Endothelial cell of umbilical vein (primary cell): ENCODE results near the gene SLC6A20. TPM values are rescaled to one million over a fixed set of nuclear protein-coding genes. Genes with fewer than 3 reads are reported as not detected.

ENCODE experiments used
- BruUV-seq: library from RNA; stranded (reverse); fragments of 400-500 nt; replicated peaks from 2 replicates; lab custom pipeline; 2021; lab: Mats Ljungman, UMichigan
- CTCF ChIA-PET: fragments of 300-600, 350-600 bp; sonication (Branson Sonifier 250); formaldehyde crosslinking; loops from one replicate; lab custom pipeline; 2021; ENCODE audit warnings: antibody characterized with exemption, inconsistent platforms; lab: Charles Lee
- POLR2A ChIA-PET: fragments of 300-600, 350-600 bp; sonication (Branson Sonifier 250); formaldehyde crosslinking; loops from one replicate; lab custom pipeline; 2021; ENCODE audit warnings: antibody characterized with exemption, inconsistent platforms; lab: Charles Lee
- DNase-seq: peaks from one replicate; pipeline ENCODE4 v3.0.0-alpha.2; 2011; ENCODE audit warnings: low read depth, low spot score
- FAIRE-seq: peaks from 2 replicates; lab custom pipeline; 2011; peaks lifted over from hg19 to GRCh38; lab: Jason Lieb, UNC
- H2AFZ ChIP-seq: 2 replicates; pipeline ENCODE4 v1.6.0; 2012; ENCODE audit warnings: low read depth, low read length, control low read depth, inconsistent platforms
- H3K27ac ChIP-seq: 2 replicates; pipeline ENCODE4 v1.5.1; 2011; ENCODE audit warnings: low read depth, mild to moderate bottlenecking, control low read depth, low read length, moderate library complexity; ENCODE audit not compliant: insufficient read depth
- H3K27me3 ChIP-seq, 2 experiments: 2 replicates each; pipeline versions ENCODE4 v1.6.0 to v1.6.1; 2011; ENCODE audit warnings: low read length in 2 of 2, mixed read lengths in 1 of 2; ENCODE audit not compliant: control insufficient read depth in 2 of 2, insufficient read depth in 2 of 2
- H3K36me3 ChIP-seq, 2 experiments: 2 replicates in 1 of 2; 3 replicates in 1 of 2; pipeline ENCODE4 v1.5.1; 2011; ENCODE audit warnings: low read length in 2 of 2, mild to moderate bottlenecking in 1 of 2, moderate library complexity in 1 of 2; ENCODE audit not compliant: control insufficient read depth in 2 of 2, insufficient read depth in 2 of 2; ENCODE audit errors: extremely low read depth in 1 of 2
- H3K4me1 ChIP-seq: 3 replicates; pipeline ENCODE4 v1.5.1; 2011; ENCODE audit warnings: mild to moderate bottlenecking, low read length; ENCODE audit not compliant: control insufficient read depth, insufficient read depth; ENCODE audit errors: extremely low read depth
- H3K4me2 ChIP-seq: 2 replicates; pipeline ENCODE4 v1.6.1; 2011; ENCODE audit warnings: low read length, control low read depth, mixed read lengths; ENCODE audit not compliant: insufficient read depth
- H3K4me3 ChIP-seq, 3 experiments: fragments of 200-600 bp in 1 of 3; sonication (generic), shearing (Covaris generic) in 1 of 3; replicated peaks in 1 of 3; 2 replicates each; pipeline ENCODE4 v1.5.1; 2011 to 2016; ENCODE audit warnings: control low read depth in 3 of 3, low read length in 3 of 3, mild to moderate bottlenecking in 2 of 3, inconsistent platforms in 1 of 3, low read depth in 1 of 3, moderate library complexity in 1 of 3; ENCODE audit not compliant: insufficient read depth in 1 of 3
- H3K79me2 ChIP-seq: 2 replicates; pipeline ENCODE4 v1.6.0; 2012; ENCODE audit warnings: low read length, inconsistent platforms; ENCODE audit not compliant: control insufficient read depth, insufficient read depth
- H3K9ac ChIP-seq: replicated peaks from 2 replicates; pipeline ENCODE3; 2011; ENCODE audit warnings: low read length, control low read depth; ENCODE audit not compliant: insufficient read depth; ENCODE audit errors: extremely low read depth
- H3K9me1 ChIP-seq: replicated peaks from 3 replicates; pipeline ENCODE4 v1.6.0; 2011; ENCODE audit warnings: mild to moderate bottlenecking, low read length; ENCODE audit not compliant: control insufficient read depth, insufficient read depth; ENCODE audit errors: extremely low read depth
- H3K9me3 ChIP-seq: replicated peaks from 2 replicates; pipeline ENCODE4 v1.5.1; 2012; ENCODE audit warnings: low read length, inconsistent platforms; ENCODE audit not compliant: control insufficient read depth, insufficient read depth
- H4K20me1 ChIP-seq: replicated peaks from 2 replicates; pipeline ENCODE3; 2011; ENCODE audit warnings: mild to moderate bottlenecking, low read length; ENCODE audit not compliant: control insufficient read depth, insufficient read depth; ENCODE audit errors: extremely low read depth
- CTCF ChIP-seq, 2 donors: IDR thresholded peaks; 1 replicate in 1 of 2; 2 replicates in 1 of 2; pipeline ENCODE4 v1.5.1; 2011; ENCODE audit warnings: low read length in 2 of 2, mild to moderate bottlenecking in 2 of 2, moderate library complexity in 2 of 2, control low read depth in 1 of 2, inconsistent platforms in 1 of 2, low read depth in 1 of 2; ENCODE audit not compliant: insufficient read depth in 1 of 2; ENCODE audit errors: extremely low read depth in 1 of 2
- EZH2 ChIP-seq: IDR thresholded peaks from 2 replicates; pipeline ENCODE4 v1.6.1; 2012; ENCODE audit warnings: borderline replicate concordance, low read depth, mild to moderate bottlenecking, moderate library complexity, low read length, inconsistent platforms; ENCODE audit not compliant: severe bottlenecking
- FOS ChIP-seq: IDR thresholded peaks from 2 replicates; pipeline ENCODE4 v1.6.1; 2011; ENCODE audit warnings: mild to moderate bottlenecking, low read length, moderate library complexity, borderline replicate concordance; ENCODE audit not compliant: insufficient read depth
- GATA2 ChIP-seq: IDR thresholded peaks from 2 replicates; pipeline ENCODE4 v1.7.0; 2011; ENCODE audit warnings: low read depth, mild to moderate bottlenecking, moderate library complexity, mixed read lengths, low read length; ENCODE audit not compliant: insufficient read length, insufficient read depth
- JUN ChIP-seq: IDR thresholded peaks from 2 replicates; pipeline ENCODE4 v1.6.1; 2011; ENCODE audit warnings: borderline replicate concordance, low read depth; ENCODE audit not compliant: insufficient read length, insufficient read depth
- MAX ChIP-seq: IDR thresholded peaks from 2 replicates; pipeline ENCODE4 v1.6.1; 2011; ENCODE audit not compliant: insufficient read depth, insufficient read length
- MYC ChIP-seq: IDR thresholded peaks from one replicate; pipeline ENCODE4 v1.6.1; 2011; ENCODE audit warnings: mild to moderate bottlenecking, low read depth, low read length
- POLR2A ChIP-seq: IDR thresholded peaks from 2 replicates; pipeline ENCODE4 v1.6.1; 2012; ENCODE audit warnings: low read depth, mild to moderate bottlenecking, control low read depth, low read length
- POLR2AphosphoS5 ChIP-seq: IDR thresholded peaks from 2 replicates; pipeline ENCODE4 v1.6.1; 2012; ENCODE audit warnings: low read depth, mild to moderate bottlenecking, control low read depth, low read length, moderate library complexity; ENCODE audit not compliant: insufficient read depth
- dilution Hi-C: fragments of 300-500 bp; cut with MboI; formaldehyde crosslinking; loops from one replicate; pipeline ENCODE4 v1.15.0; 2019; ENCODE audit warnings: low sequenced_read_pairs; ENCODE audit not compliant: extremely low pct_ligation_motif_present
- intact Hi-C: fragments of 100-400 bp; cut with micrococcal nuclease; formaldehyde crosslinking; loops from one replicate; pipeline ENCODE4 v1.10.0; 2022
- polyA plus RNA-seq, 4 experiments: library from polyadenylated mRNA; depleted of rRNA in 3 of 4; stranded (reverse) in 3 of 4; unstranded in 1 of 4; fragments of >200 nt; gene quantifications; 2 replicates each; pipeline versions ENCODE4 v1.2.1 to v1.2.3, GENCODE V29; 2011 to 2012; ENCODE audit warnings: missing spikeins in 1 of 4
- total RNA-seq: library from RNA; stranded (reverse); gene quantifications from 2 replicates; pipeline ENCODE4 v1.2.3, GENCODE V29; 2021

The SLC6A20 gene
- total and polyA plus RNA-seq, 2 donors (not counting 3 experiments of a cell fraction or from before 2014, with no cell fraction given): not detected

GRCh38 chr3:45782381-45782780, 14.0 kb downstream of the SLC6A20 start:
- Histone ChIP-seq H3K9me1 (no peaks in the 10 kb centered on the region), H3K27ac (no peak overlapping the region), H3K36me3 (no peaks in the 10 kb centered on the region), H3K4me2 (no peak overlapping the region), H4K20me1 (no peaks in the 10 kb centered on the region), H3K27me3 (peaks cover 3 to 14% of the 10 kb centered on the region in 2 experiments), H3K4me1 (no peaks in the 10 kb centered on the region), H3K79me2 (no peaks in the 10 kb centered on the region), H3K4me3 (no peak overlapping the region), H3K9ac (no peak overlapping the region), H3K9me3 (no peaks in the 10 kb centered on the region), H2AFZ (no peak overlapping the region)
- FAIRE-seq (no peak), DNase-seq (no peak)
- POLR2A ChIA-PET: no interaction called here
- no TSS peak for BruUV-seq
- TF ChIP-seq JUN (no peak), GATA2 (no peak), MAX (no peak), CTCF (IDR thresholded peaks at IDR 0.05; ENCODE audit: extremely low read depth in 1 of 2, insufficient read depth in 1 of 2, low read depth in 1 of 2, low read length in 2 of 2) (no peak), MYC (no peak), EZH2 (no peak), POLR2A (no peak), FOS (no peak), POLR2AphosphoS5 (no peak)
- dilution Hi-C loops: no loop called here
- intact Hi-C loops: no loop called here
- CTCF ChIA-PET: no interaction called here
